IgD-negative memory B cell (primary cell): ENCODE results near the gene F5. TPM values are rescaled to one million over a fixed set of nuclear protein-coding genes. Genes with fewer than 3 reads are reported as not detected.

Experiments
- H3K27ac Mint-ChIP-seq, 3 donors: one replicate each; pipeline ENCODE4 v1.8.0; 2020 to 2022; ENCODE audit warnings: mild to moderate bottlenecking in 3 of 3, mixed read lengths in 3 of 3, moderate library complexity in 1 of 3
- H3K27me3 Mint-ChIP-seq: one replicate; pipeline ENCODE4 v1.8.0; 2021; ENCODE audit warnings: mixed read lengths
- H3K36me3 Mint-ChIP-seq: one replicate; pipeline ENCODE4 v1.8.0; 2020; ENCODE audit warnings: mild to moderate bottlenecking, mixed read lengths
- H3K4me1 Mint-ChIP-seq, 3 donors: one replicate each; pipeline ENCODE4 v1.8.0; 2020 to 2022; ENCODE audit warnings: mixed read lengths in 3 of 3, mild to moderate bottlenecking in 1 of 3
- H3K4me3 Mint-ChIP-seq, 4 donors: one replicate each; pipeline ENCODE4 v1.8.0; 2020 to 2022; ENCODE audit warnings: mild to moderate bottlenecking in 4 of 4, mixed read lengths in 4 of 4, moderate library complexity in 3 of 4
- H3K9me3 Mint-ChIP-seq, 3 donors: one replicate each; pipeline ENCODE4 v1.8.0; 2020 to 2021; ENCODE audit warnings: mixed read lengths in 3 of 3, mild to moderate bottlenecking in 1 of 3
- polyA plus RNA-seq: library from polyadenylated mRNA; unstranded; fragments of 300-500 nt; fragmentation: Illumina TruSeq; gene quantifications from one replicate; pipeline ENCODE4 v1.2.3, GENCODE V29; 2021

The F5 gene
- polyA plus RNA-seq, result 0.51 TPM

- Mint-ChIP-seq H3K4me1 (peaks cover 6 to 12% (median 9%) of the 10 kb centered on the region in 3 donors), H3K36me3 (no peaks in the 10 kb centered on the region)
Measured at GRCh38 chr1:169586395-169587255, at the start of gene F5. F5 (minus strand) TSS chr1:169586481; CDS start chr1:169586386, 95 bp downstream.

GRCh38 chr1:169634877-169635276 lies 48.6 kb upstream of the F5 start:
- H3K36me3 Mint-ChIP-seq, result peaks cover 4% of the 10 kb centered on the region
- no peak overlapping the region for H3K4me3 Mint-ChIP-seq
- peaks cover 0 to 3% (median 0%) of the 10 kb centered on the region in 3 donors for H3K4me1 Mint-ChIP-seq
- H3K9me3 Mint-ChIP-seq, result peaks cover 14 to 21% (median 15%) of the 10 kb centered on the region in 3 donors
- no peak overlapping the region for H3K27ac Mint-ChIP-seq
- no peaks in the 10 kb centered on the region for H3K27me3 Mint-ChIP-seq

More at GRCh38 chr1:169586395-169587255, at the start of gene F5:
- Mint-ChIP-seq H3K27me3 (peaks cover 12% of the 10 kb centered on the region), H3K27ac (no peak within 1 kb of the TSS), H3K9me3 (no peaks in the 10 kb centered on the region), H3K4me3 (peak within 1 kb of the TSS in 3 of 4 donors; percentile 47 to 91 (median 82))

GRCh38 chr1:169634145-169634544 lies 47.9 kb upstream of the F5 start:
- H3K9me3 Mint-ChIP-seq, result peaks cover 11 to 21% (median 14%) of the 10 kb centered on the region in 3 donors
- no peaks in the 10 kb centered on the region for H3K4me1 Mint-ChIP-seq
- H3K36me3 Mint-ChIP-seq, result peaks cover 4% of the 10 kb centered on the region
- no peak overlapping the region for H3K4me3 Mint-ChIP-seq
- H3K27ac Mint-ChIP-seq, result no peak overlapping the region
- H3K27me3 Mint-ChIP-seq, result no peaks in the 10 kb centered on the region

GRCh38 chr1:169631249-169631648 lies 45.0 kb upstream of the F5 start:
- H3K4me3 Mint-ChIP-seq, result no peak overlapping the region
- H3K27me3 Mint-ChIP-seq, result no peaks in the 10 kb centered on the region
- H3K27ac Mint-ChIP-seq, result no peak overlapping the region
- H3K36me3 Mint-ChIP-seq, result peaks cover 2% of the 10 kb centered on the region
- peaks cover 2 to 6% (median 3%) of the 10 kb centered on the region in 3 donors for H3K4me1 Mint-ChIP-seq
- H3K9me3 Mint-ChIP-seq, result peaks cover 11 to 17% (median 12%) of the 10 kb centered on the region in 3 donors

GRCh38 chr1:169630006-169630405 lies 43.7 kb upstream of the F5 start, which contains the start of gene SELP:
SELP (minus strand) TSS chr1:169630124; CDS start chr1:169630074, 50 bp downstream.
- peaks cover 7% of the 10 kb centered on the region for H3K36me3 Mint-ChIP-seq
- H3K27ac Mint-ChIP-seq, result no peak within 1 kb of the TSS
- peaks cover 5 to 8% (median 6%) of the 10 kb centered on the region in 3 donors for H3K4me1 Mint-ChIP-seq
- peaks cover 8 to 13% (median 11%) of the 10 kb centered on the region in 3 donors for H3K9me3 Mint-ChIP-seq
- H3K4me3 Mint-ChIP-seq, result no peak within 1 kb of the TSS
- no peaks in the 10 kb centered on the region for H3K27me3 Mint-ChIP-seq

- Mint-ChIP-seq H3K36me3 (peaks cover 7% of the 10 kb centered on the region), H3K27me3 (no peaks in the 10 kb centered on the region), H3K27ac (no peak overlapping the region), H3K4me3 (no peak overlapping the region), H3K9me3 (peaks cover 0 to under 1% (median 0%) of the 10 kb centered on the region in 3 donors), H3K4me1 (peaks cover 6 to 18% (median 7%) of the 10 kb centered on the region in 3 donors)
Measured at GRCh38 chr1:169624912-169625311, 38.6 kb upstream of the F5 start.

- H3K9me3 Mint-ChIP-seq, result no peaks in the 10 kb centered on the region
- no peak overlapping the region for H3K4me3 Mint-ChIP-seq
- H3K36me3 Mint-ChIP-seq, result peaks cover 7% of the 10 kb centered on the region
- H3K27ac Mint-ChIP-seq, result no peak overlapping the region
- H3K4me1 Mint-ChIP-seq, result peaks cover 6 to 18% (median 7%) of the 10 kb centered on the region in 3 donors
- H3K27me3 Mint-ChIP-seq, result no peaks in the 10 kb centered on the region
Measured at GRCh38 chr1:169624122-169624521, 37.8 kb upstream of the F5 start.

GRCh38 chr1:169623132-169623926 lies 37.0 kb upstream of the F5 start:
- no peak overlapping the region for H3K4me3 Mint-ChIP-seq
- peaks cover 7% of the 10 kb centered on the region for H3K36me3 Mint-ChIP-seq
- no peaks in the 10 kb centered on the region for H3K27me3 Mint-ChIP-seq
- no peak overlapping the region for H3K27ac Mint-ChIP-seq
- peaks cover 6 to 16% (median 7%) of the 10 kb centered on the region in 3 donors for H3K4me1 Mint-ChIP-seq
- no peaks in the 10 kb centered on the region for H3K9me3 Mint-ChIP-seq

GRCh38 chr1:169620565-169620964 lies 34.3 kb upstream of the F5 start:
- Mint-ChIP-seq H3K36me3 (peaks cover 4% of the 10 kb centered on the region), H3K4me3 (no peak overlapping the region), H3K27me3 (no peaks in the 10 kb centered on the region), H3K4me1 (peaks cover 2 to 14% (median 3%) of the 10 kb centered on the region in 3 donors), H3K27ac (no peak overlapping the region), H3K9me3 (no peaks in the 10 kb centered on the region)

GRCh38 chr1:169618367-169618766 lies 32.1 kb upstream of the F5 start:
- Mint-ChIP-seq H3K27me3 (no peaks in the 10 kb centered on the region), H3K9me3 (no peaks in the 10 kb centered on the region), H3K4me1 (peaks cover 0 to 12% (median 3%) of the 10 kb centered on the region in 3 donors), H3K4me3 (no peak overlapping the region), H3K27ac (no peak overlapping the region), H3K36me3 (no peaks in the 10 kb centered on the region)

GRCh38 chr1:169615803-169616202 lies 29.5 kb upstream of the F5 start:
- peaks cover 0 to 9% (median 3%) of the 10 kb centered on the region in 3 donors for H3K4me1 Mint-ChIP-seq
- no peaks in the 10 kb centered on the region for H3K27me3 Mint-ChIP-seq
- no peaks in the 10 kb centered on the region for H3K36me3 Mint-ChIP-seq
- no peak overlapping the region for H3K27ac Mint-ChIP-seq
- H3K4me3 Mint-ChIP-seq, result no peak overlapping the region
- no peaks in the 10 kb centered on the region for H3K9me3 Mint-ChIP-seq

GRCh38 chr1:169610858-169611257 lies 24.6 kb upstream of the F5 start:
- Mint-ChIP-seq H3K4me1 (peaks cover 0 to 13% (median 5%) of the 10 kb centered on the region in 3 donors), H3K27ac (no peak overlapping the region)

GRCh38 chr1:169610108-169610507 lies 23.8 kb upstream of the F5 start:
- peaks cover 0 to 12% (median 8%) of the 10 kb centered on the region in 3 donors for H3K4me1 Mint-ChIP-seq
- no peaks in the 10 kb centered on the region for H3K36me3 Mint-ChIP-seq
- H3K4me3 Mint-ChIP-seq, result no peak overlapping the region
- no peaks in the 10 kb centered on the region for H3K9me3 Mint-ChIP-seq
- H3K27me3 Mint-ChIP-seq, result no peaks in the 10 kb centered on the region
- no peak overlapping the region for H3K27ac Mint-ChIP-seq

More at GRCh38 chr1:169610858-169611257, 24.6 kb upstream of the F5 start:
- H3K36me3 Mint-ChIP-seq, result no peaks in the 10 kb centered on the region
- H3K4me3 Mint-ChIP-seq, result no peak overlapping the region
- no peaks in the 10 kb centered on the region for H3K27me3 Mint-ChIP-seq
- H3K9me3 Mint-ChIP-seq, result no peaks in the 10 kb centered on the region

GRCh38 chr1:169608226-169608625 lies 21.9 kb upstream of the F5 start:
- Mint-ChIP-seq H3K27me3 (no peaks in the 10 kb centered on the region), H3K9me3 (no peaks in the 10 kb centered on the region), H3K4me1 (peaks cover 14 to 24% (median 20%) of the 10 kb centered on the region in 3 donors), H3K4me3 (no peak overlapping the region), H3K27ac (no peak overlapping the region), H3K36me3 (no peaks in the 10 kb centered on the region)
